Naive thymus-derived CD8-positive, alpha-beta T cell (primary cell): ENCODE measurements around the gene LCN15. TPM values are rescaled to one million over a fixed set of nuclear protein-coding genes. Genes with fewer than 3 reads are reported as not detected.
A peak's percentile ranks its signal among the peaks of the same experiment; 100 is the strongest.
"Not testable (repeated sequence)": the region's sequence is repeated elsewhere in the genome, so short reads cannot be mapped to it uniquely, and the experiment has no call there.

Experiments
- ATAC-seq, 2 donors: fragments of 150-1000 bp; cut with Tn5 transposase in 1 of 2; sonication (Bioruptor Pico), chemical (Tn5 transposase) in 1 of 2; 1 replicate in 1 of 2; 2 replicates in 1 of 2; pipeline ENCODE4 v1.10.0; 2021; ENCODE audit warnings: mild to moderate bottlenecking in 2 of 2, moderate library complexity in 2 of 2
- POLR2A ChIA-PET: fragments of 350-600 bp; sonication (Branson Sonifier 250); formaldehyde crosslinking; loops from one replicate; lab custom pipeline; 2021; ENCODE audit warnings: antibody characterized with exemption; lab: Charles Lee
- DNase-seq, 10 donors: peaks; one replicate each; pipeline versions ENCODE4 v3.0.0 to v3.0.0-alpha.2; 2020 to 2022
- H3K27ac Mint-ChIP-seq, 10 donors: one replicate each; pipeline ENCODE4 v1.8.0; 2020 to 2022; ENCODE audit warnings: mild to moderate bottlenecking in 10 of 10, mixed read lengths in 10 of 10, moderate library complexity in 4 of 10, inconsistent platforms in 1 of 10
- H3K27me3 Mint-ChIP-seq, 5 donors: one replicate each; pipeline ENCODE4 v1.8.0; 2021 to 2022; ENCODE audit warnings: mixed read lengths in 5 of 5
- H3K36me3 Mint-ChIP-seq, 3 donors: one replicate each; pipeline ENCODE4 v1.8.0; 2020 to 2022; ENCODE audit warnings: mixed read lengths in 3 of 3, mild to moderate bottlenecking in 2 of 3, inconsistent platforms in 1 of 3
- H3K4me1 Mint-ChIP-seq, 4 donors: one replicate each; pipeline ENCODE4 v1.8.0; 2021 to 2022; ENCODE audit warnings: mixed read lengths in 4 of 4
- H3K4me3 Mint-ChIP-seq, 10 donors: one replicate each; pipeline ENCODE4 v1.8.0; 2020 to 2022; ENCODE audit warnings: mild to moderate bottlenecking in 10 of 10, mixed read lengths in 10 of 10, moderate library complexity in 6 of 10, inconsistent platforms in 1 of 10
- H3K9me3 Mint-ChIP-seq, 9 donors: one replicate each; pipeline ENCODE4 v1.8.0; 2020 to 2022; ENCODE audit warnings: mixed read lengths in 9 of 9, mild to moderate bottlenecking in 3 of 9, inconsistent platforms in 1 of 9, moderate library complexity in 1 of 9
- polyA plus RNA-seq, 3 donors: library from polyadenylated mRNA; unstranded; fragments of 300-500 nt; fragmentation: Illumina TruSeq; gene quantifications; one replicate each; pipeline ENCODE4 v1.2.3, GENCODE V29; 2021
- total RNA-seq, 8 experiments: library from RNA in 2 of 8; stranded (reverse) in 2 of 8; gene quantifications; one replicate each; pipeline ENCODE4 v1.2.3 and lab custom pipeline; 2021 to 2026

The LCN15 gene
- total and polyA plus RNA-seq, 5 experiments from 2014 or later, result not detected

GRCh38 chr9:136759436-136760325 lies 4.6 kb downstream of the LCN15 start:
- Mint-ChIP-seq H3K9me3 (peaks cover 0 to 9% (median 0%) of the 10 kb centered on the region in 9 donors), H3K4me3 (peak overlapping the region in 1 of 10 donors; percentile 19), H3K4me1 (peaks cover 0 to 5% (median 2%) of the 10 kb centered on the region in 4 donors), H3K36me3 (no peaks in the 10 kb centered on the region), H3K27me3 (peaks cover 0 to 28% (median 3%) of the 10 kb centered on the region in 5 donors), H3K27ac (no peak overlapping the region)
- ATAC-seq, result no peak
- peak in 1 of 10 donors; percentile 38 for DNase-seq
- POLR2A ChIA-PET, result interaction anchor here (0.5 kb wide), 1 partner anchor 355 kb away, joined by 3 read pairs; no protein-coding TSS in a partner anchor

GRCh38 chr9:136759001-136759400 lies 5.3 kb downstream of the LCN15 start:
- no peak overlapping the region for H3K27ac Mint-ChIP-seq
- ATAC-seq, result no peak
- peak in 1 of 10 donors; percentile 21 for DNase-seq
- no peak overlapping the region for H3K4me3 Mint-ChIP-seq
- peaks cover 0 to 7% (median 2%) of the 10 kb centered on the region in 4 donors for H3K4me1 Mint-ChIP-seq
- H3K27me3 Mint-ChIP-seq, result peaks cover 0 to 28% (median 3%) of the 10 kb centered on the region in 5 donors
- no peaks in the 10 kb centered on the region for H3K36me3 Mint-ChIP-seq
- POLR2A ChIA-PET, result interaction anchor here (0.6 to 0.7 kb wide), 2 partner anchors 15 to 281 kb away, joined by 3 read pairs; no protein-coding TSS in a partner anchor
- H3K9me3 Mint-ChIP-seq, result peaks cover 0 to 9% (median 0%) of the 10 kb centered on the region in 9 donors

GRCh38 chr9:136757751-136758140 lies 6.6 kb downstream of the LCN15 start:
- Mint-ChIP-seq H3K4me1 (peaks cover 0 to 7% (median 2%) of the 10 kb centered on the region in 4 donors), H3K9me3 (peaks cover under 1 to 11% (median 3%) of the 10 kb centered on the region in 9 donors), H3K36me3 (peaks cover 0 to 1% (median under 1%) of the 10 kb centered on the region in 3 donors), H3K27me3 (peaks cover 0 to 25% (median 3%) of the 10 kb centered on the region in 5 donors), H3K4me3 (no peak overlapping the region), H3K27ac (no peak overlapping the region)
- DNase-seq, result peak in 1 of 10 donors; percentile 45
- no peak for ATAC-seq
- POLR2A ChIA-PET, result interaction anchor here (0.7 to 2.3 kb wide), 2 partner anchors 30 to 461 kb away, joined by 4 to 8 read pairs; no protein-coding TSS in a partner anchor

GRCh38 chr9:136757328-136757727 lies 7.0 kb downstream of the LCN15 start:
- DNase-seq, result peak in 1 of 10 donors; percentile 59
- H3K4me1 Mint-ChIP-seq, result peaks cover 0 to 7% (median 2%) of the 10 kb centered on the region in 4 donors
- H3K27ac Mint-ChIP-seq, result no peak overlapping the region
- H3K36me3 Mint-ChIP-seq, result peaks cover 0 to 6% (median 4%) of the 10 kb centered on the region in 3 donors
- H3K9me3 Mint-ChIP-seq, result peaks cover 2 to 15% (median 7%) of the 10 kb centered on the region in 9 donors
- H3K4me3 Mint-ChIP-seq, result no peak overlapping the region
- POLR2A ChIA-PET, result interaction anchor here (2.3 kb wide), 1 partner anchor 30 kb away, joined by 8 read pairs; no protein-coding TSS in a partner anchor
- peaks cover 0 to 25% (median 3%) of the 10 kb centered on the region in 5 donors for H3K27me3 Mint-ChIP-seq
- ATAC-seq, result no peak

- POLR2A ChIA-PET, result interaction anchor here (2.3 kb wide), 1 partner anchor 29 kb away, joined by 8 read pairs; no protein-coding TSS in a partner anchor
- Mint-ChIP-seq H3K36me3 (peaks cover 0 to 10% (median 7%) of the 10 kb centered on the region in 3 donors), H3K4me3 (no peak overlapping the region), H3K9me3 (peaks cover 2 to 20% (median 12%) of the 10 kb centered on the region in 9 donors), H3K27ac (no peak overlapping the region), H3K4me1 (peaks cover 0 to 7% (median 2%) of the 10 kb centered on the region in 4 donors), H3K27me3 (peaks cover 0 to 26% (median 3%) of the 10 kb centered on the region in 5 donors)
- DNase-seq (peak in 1 of 10 donors; percentile 45), ATAC-seq (no peak)
Observed at GRCh38 chr9:136756836-136757235, 7.5 kb downstream of the LCN15 start.

- peaks cover 0 to 21% (median 3%) of the 10 kb centered on the region in 5 donors for H3K27me3 Mint-ChIP-seq
- no peak for DNase-seq
- peaks cover 0 to 15% (median 7%) of the 10 kb centered on the region in 3 donors for H3K36me3 Mint-ChIP-seq
- POLR2A ChIA-PET, result no interaction called here
- ATAC-seq, result no peak
- H3K4me3 Mint-ChIP-seq, result no peak overlapping the region
- peaks cover 2 to 26% (median 18%) of the 10 kb centered on the region in 9 donors for H3K9me3 Mint-ChIP-seq
- no peak overlapping the region for H3K27ac Mint-ChIP-seq
- H3K4me1 Mint-ChIP-seq, result peaks cover 0 to 7% (median 2%) of the 10 kb centered on the region in 4 donors
Observed at GRCh38 chr9:136756134-136756438, 8.2 kb downstream of the LCN15 start.

- POLR2A ChIA-PET, H3K4me1 Mint-ChIP-seq, H3K4me3 Mint-ChIP-seq, ATAC-seq: not testable (repeated sequence)
- DNase-seq, result peak in 1 of 10 donors; percentile 22
- Mint-ChIP-seq H3K36me3 (peaks cover 0 to 15% (median 7%) of the 10 kb centered on the region in 3 donors), H3K27ac (peak overlapping the region in 1 of 10 donors; percentile 1), H3K27me3 (peaks cover 0 to 19% (median 3%) of the 10 kb centered on the region in 5 donors), H3K9me3 (peaks cover 2 to 30% (median 18%) of the 10 kb centered on the region in 9 donors)
Observed at GRCh38 chr9:136755302-136756133, 8.8 kb downstream of the LCN15 start.

- peak in 1 of 10 donors; percentile 40 for DNase-seq
- ATAC-seq, result no peak
- H3K4me3 Mint-ChIP-seq, result no peak overlapping the region
- H3K4me1 Mint-ChIP-seq, result peaks cover 0 to 3% (median 0%) of the 10 kb centered on the region in 4 donors
- H3K36me3 Mint-ChIP-seq, result peaks cover 0 to 15% (median 7%) of the 10 kb centered on the region in 3 donors
- peaks cover 0 to 15% (median 2%) of the 10 kb centered on the region in 5 donors for H3K27me3 Mint-ChIP-seq
- no peak overlapping the region for H3K27ac Mint-ChIP-seq
- POLR2A ChIA-PET, result no interaction called here
- peaks cover 2 to 32% (median 18%) of the 10 kb centered on the region in 9 donors for H3K9me3 Mint-ChIP-seq
Observed at GRCh38 chr9:136754626-136755301, 9.6 kb downstream of the LCN15 start.

- Mint-ChIP-seq H3K4me1 (peaks cover 0 to 9% (median 0%) of the 10 kb centered on the region in 4 donors), H3K36me3 (peaks cover 0 to 15% (median 7%) of the 10 kb centered on the region in 3 donors), H3K9me3 (peaks cover 2 to 32% (median 18%) of the 10 kb centered on the region in 9 donors), H3K27me3 (peaks cover 0 to 16% (median 2%) of the 10 kb centered on the region in 5 donors), H3K4me3 (no peak overlapping the region), H3K27ac (no peak overlapping the region)
- ATAC-seq, result no peak
- no peak for DNase-seq
- POLR2A ChIA-PET, result no interaction called here
Observed at GRCh38 chr9:136754059-136754572, 10.2 kb downstream of the LCN15 start.

GRCh38 chr9:136753371-136754058 lies 10.8 kb downstream of the LCN15 start:
- Mint-ChIP-seq H3K27me3 (peaks cover 0 to 18% (median 2%) of the 10 kb centered on the region in 5 donors), H3K4me3 (no peak overlapping the region), H3K36me3 (peaks cover 0 to 15% (median 7%) of the 10 kb centered on the region in 3 donors), H3K27ac (no peak overlapping the region), H3K4me1 (peaks cover 0 to 11% (median 0%) of the 10 kb centered on the region in 4 donors), H3K9me3 (peaks cover 2 to 32% (median 18%) of the 10 kb centered on the region in 9 donors)
- no peak for ATAC-seq
- POLR2A ChIA-PET, result no interaction called here
- no peak for DNase-seq

GRCh38 chr9:136751814-136752213 lies 12.5 kb downstream of the LCN15 start:
- Mint-ChIP-seq H3K27me3 (peaks cover 0 to 21% (median 2%) of the 10 kb centered on the region in 5 donors), H3K4me1 (peaks cover 0 to 14% (median 0%) of the 10 kb centered on the region in 4 donors), H3K9me3 (peaks cover 2 to 32% (median 18%) of the 10 kb centered on the region in 9 donors), H3K27ac (no peak overlapping the region), H3K4me3 (no peak overlapping the region), H3K36me3 (peaks cover 0 to 15% (median 7%) of the 10 kb centered on the region in 3 donors)
- POLR2A ChIA-PET, result no interaction called here
- DNase-seq (no peak), ATAC-seq (no peak)
